ENCODE measurements around the gene TRIM66.

DNA sequence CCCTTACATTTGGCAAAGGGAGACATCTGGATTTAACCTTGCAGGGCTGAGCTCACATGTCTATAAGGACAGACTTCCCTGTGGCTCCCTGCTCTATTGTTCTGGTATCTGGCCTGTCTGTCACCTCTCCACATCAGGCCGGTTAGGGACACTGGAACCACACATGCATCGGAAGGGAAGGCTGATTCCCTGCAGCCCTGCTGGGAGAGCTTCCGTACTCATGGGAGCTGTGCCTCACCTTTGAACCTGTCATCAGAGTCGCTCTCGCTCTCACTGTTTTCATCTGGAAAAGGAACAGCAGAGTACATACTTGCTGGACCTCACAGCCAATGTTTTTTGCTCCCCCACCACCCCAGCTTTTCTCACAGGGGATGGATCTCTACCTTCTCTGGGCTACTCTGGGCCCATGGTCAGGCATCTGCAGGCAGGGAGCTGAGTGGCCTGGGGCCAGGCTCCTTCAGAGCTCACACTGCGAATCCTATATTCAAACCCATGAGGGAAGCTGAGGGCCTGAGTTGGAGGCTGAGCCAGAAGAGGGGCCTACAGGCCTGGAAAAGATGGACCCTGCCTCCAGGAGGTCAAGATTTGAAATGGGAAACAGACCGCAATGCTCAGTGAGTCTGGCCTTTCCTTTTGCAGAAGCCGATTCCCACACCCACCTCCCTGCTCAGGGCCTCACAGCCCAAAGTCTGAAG is 31.4 kb upstream of the TRIM66 start:
- TF ChIP-seq TAF1 (IDR thresholded peaks at IDR 0.05; ENCODE audit: borderline replicate concordance, insufficient read depth, low read length) (no peak), POLR2AphosphoS5 (IDR thresholded peaks at IDR 0.05; ENCODE audit: low read depth, low read length) (no peak)
